SJSA1 (cell line): ENCODE data around the gene IL13. TPM values are rescaled to one million over a fixed set of nuclear protein-coding genes. Genes with fewer than 3 reads are reported as not detected.
"Not testable (repeated sequence)": the region's sequence is repeated elsewhere in the genome, so short reads cannot be mapped to it uniquely, and the experiment has no call there.

Experiments used
- DNase-seq, 2 experiments: peaks; one replicate each; pipeline ENCODE4 v3.0.0-alpha.2; 2015 to 2020; ENCODE audit warnings: low spot score in 2 of 2, low read depth in 1 of 2
- H3K27ac ChIP-seq: fragments of 250-450 bp; sonication (Bioruptor Pico); 2 replicates; pipeline ENCODE4 v1.5.1; 2020; ENCODE audit warnings: mild to moderate bottlenecking, moderate library complexity
- H3K27me3 ChIP-seq: fragments of 250-450 bp; sonication (Bioruptor Pico); replicated peaks from 2 replicates; pipeline ENCODE4 v1.5.1; 2020; ENCODE audit warnings: mild to moderate bottlenecking, moderate library complexity
- H3K36me3 ChIP-seq: fragments of 250-450 bp; sonication (Bioruptor Pico); 2 replicates; pipeline ENCODE4 v1.5.1; 2020; ENCODE audit warnings: mild to moderate bottlenecking
- H3K4me1 ChIP-seq: fragments of 250-450 bp; sonication (Bioruptor Pico); replicated peaks from 2 replicates; pipeline ENCODE4 v1.6.1; 2021; ENCODE audit warnings: mild to moderate bottlenecking
- H3K4me3 ChIP-seq: fragments of 250-450 bp; sonication (Bioruptor Pico); 2 replicates; pipeline ENCODE4 v1.5.1; 2020; ENCODE audit warnings: mild to moderate bottlenecking
- H3K9me3 ChIP-seq: fragments of 250-450 bp; sonication (Bioruptor Pico); replicated peaks from 2 replicates; pipeline ENCODE4 v1.5.1; 2020; ENCODE audit warnings: mild to moderate bottlenecking
- total RNA-seq: library from RNA; depleted of rRNA; stranded (reverse); fragments of >200 nt; shearing (Covaris generic); gene quantifications from 2 replicates; pipeline ENCODE4 v1.2.3, GENCODE V29; 2014; rRNA removed

Gene IL13
- total RNA-seq: not detected in 2 replicates

GRCh38 chr5:132657676-132658380 lies at the start of gene IL13:
TSS of gene IL13 (plus strand) at chr5:132658173. CDS start at chr5:132658187, 14 bp downstream.
- Histone ChIP-seq H3K27me3 (no peaks in the 10 kb centered on the region; the same call in none of the 2 replicates), H3K9me3 (peaks cover 8% of the 10 kb centered on the region), H3K4me1 (peaks cover 12% of the 10 kb centered on the region), H3K36me3 (no peaks in the 10 kb centered on the region), H3K27ac (no peak within 1 kb of the TSS), H3K4me3 (no peak within 1 kb of the TSS)
- no peak for DNase-seq

DNA sequence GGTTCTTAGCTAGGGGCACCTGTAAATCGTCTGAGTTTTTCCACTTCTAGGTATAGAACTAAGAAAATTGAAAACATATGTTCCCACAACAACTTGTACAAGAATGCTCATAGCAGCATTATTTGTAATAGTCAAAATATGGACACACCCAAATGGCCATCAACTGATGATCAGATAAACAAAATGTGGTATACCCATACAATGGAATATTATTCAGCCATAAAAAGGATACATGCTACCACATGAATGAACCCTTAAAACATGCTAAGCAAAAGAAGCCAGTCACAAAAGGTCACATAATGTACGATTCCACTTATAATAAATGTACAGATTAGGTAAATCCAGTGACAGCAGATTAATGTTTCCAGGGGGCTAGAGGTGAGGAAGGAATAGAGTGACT lies 46.0 kb upstream of the IL13 start:
- no peaks in the 10 kb centered on the region for H3K9me3 ChIP-seq
- H3K4me3 ChIP-seq: no peak overlapping the region
- peaks cover 74% of the 10 kb centered on the region for H3K36me3 ChIP-seq
- H3K27ac ChIP-seq: no peak overlapping the region
- no peaks in the 10 kb centered on the region for H3K27me3 ChIP-seq
- no peaks in the 10 kb centered on the region for H3K4me1 ChIP-seq
- DNase-seq: no peak

DNA sequence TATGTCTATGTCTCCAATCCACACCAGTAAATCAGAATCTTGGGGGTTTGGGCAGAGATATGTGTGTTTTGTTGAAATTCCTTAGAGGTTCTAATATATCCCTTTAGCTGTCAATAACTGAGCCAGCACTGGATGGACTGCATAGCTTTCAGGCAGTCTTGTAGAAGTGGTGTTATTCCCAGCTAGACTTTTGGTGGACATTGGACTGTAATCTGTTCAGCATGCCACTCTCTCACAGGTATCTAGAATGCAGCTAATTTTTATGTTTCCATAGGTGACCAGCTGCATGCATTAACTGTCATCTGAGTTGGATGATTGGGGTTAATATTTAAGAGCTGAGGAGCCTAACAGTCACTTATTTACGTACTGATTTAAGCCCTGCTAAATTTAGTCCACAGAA lies 45.1 kb upstream of the IL13 start:
- H3K4me3 ChIP-seq: no peak overlapping the region
- no peaks in the 10 kb centered on the region for H3K4me1 ChIP-seq
- no peaks in the 10 kb centered on the region for H3K27me3 ChIP-seq
- no peak for DNase-seq
- H3K36me3 ChIP-seq: peaks cover 75% of the 10 kb centered on the region
- H3K9me3 ChIP-seq: no peaks in the 10 kb centered on the region
- no peak overlapping the region for H3K27ac ChIP-seq

GRCh38 chr5:132621699-132622098 lies 36.3 kb upstream of the IL13 start:
- Histone ChIP-seq H3K36me3 (peaks cover 43% of the 10 kb centered on the region), H3K9me3 (no peaks in the 10 kb centered on the region), H3K27me3 (no peaks in the 10 kb centered on the region), H3K27ac (no peak overlapping the region), H3K4me1 (no peaks in the 10 kb centered on the region), H3K4me3 (no peak overlapping the region)
- no peak for DNase-seq

DNA sequence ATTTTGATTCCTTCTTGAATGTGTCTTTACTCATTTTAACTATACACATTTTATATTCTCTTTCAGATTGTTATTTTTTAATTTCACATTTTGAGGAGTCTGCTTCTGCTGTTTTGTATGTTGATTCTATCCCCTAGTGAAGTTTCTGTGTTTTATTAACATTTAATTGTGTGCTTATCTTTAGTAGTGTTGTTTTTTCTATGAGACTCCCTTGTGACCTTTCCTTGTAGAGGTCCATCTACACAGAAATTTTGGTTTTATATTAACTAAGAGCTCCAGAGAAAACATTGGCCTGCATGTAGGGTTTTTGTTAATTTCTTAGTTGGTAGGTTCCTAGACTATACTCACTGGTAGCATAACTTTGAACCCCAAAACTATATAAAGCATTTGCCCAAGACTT lies 35.4 kb upstream of the IL13 start:
- Histone ChIP-seq H3K4me3 (no peak overlapping the region), H3K4me1 (no peaks in the 10 kb centered on the region), H3K36me3 (peaks cover 41% of the 10 kb centered on the region), H3K27me3 (no peaks in the 10 kb centered on the region), H3K27ac (no peak overlapping the region), H3K9me3 (no peaks in the 10 kb centered on the region)
- DNase-seq: no peak

DNA sequence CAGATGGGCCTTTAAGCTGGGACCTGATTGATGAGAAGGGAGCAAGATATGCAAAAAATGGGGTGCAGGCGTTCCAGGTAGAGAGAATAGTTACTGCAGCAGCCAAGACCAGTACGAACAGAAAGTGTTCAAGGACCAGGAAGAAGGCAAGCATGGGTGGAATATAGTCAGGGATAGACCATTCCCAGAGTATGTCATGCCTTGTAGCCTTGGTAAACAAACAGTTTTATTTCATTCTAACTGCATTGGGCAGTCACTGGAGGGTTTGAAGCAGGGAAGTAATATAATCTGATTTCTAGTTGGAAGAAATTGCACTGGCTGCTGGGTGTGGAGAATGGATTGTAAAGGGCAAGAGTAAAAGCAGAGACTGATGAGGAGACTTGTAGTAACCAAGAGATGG lies 30.5 kb upstream of the IL13 start:
- DNase-seq: no peak
- H3K27me3 ChIP-seq: no peaks in the 10 kb centered on the region
- no peak overlapping the region for H3K27ac ChIP-seq
- no peaks in the 10 kb centered on the region for H3K9me3 ChIP-seq
- H3K4me3 ChIP-seq: no peak overlapping the region
- peaks cover 28% of the 10 kb centered on the region for H3K36me3 ChIP-seq
- H3K4me1 ChIP-seq: no peaks in the 10 kb centered on the region

DNA sequence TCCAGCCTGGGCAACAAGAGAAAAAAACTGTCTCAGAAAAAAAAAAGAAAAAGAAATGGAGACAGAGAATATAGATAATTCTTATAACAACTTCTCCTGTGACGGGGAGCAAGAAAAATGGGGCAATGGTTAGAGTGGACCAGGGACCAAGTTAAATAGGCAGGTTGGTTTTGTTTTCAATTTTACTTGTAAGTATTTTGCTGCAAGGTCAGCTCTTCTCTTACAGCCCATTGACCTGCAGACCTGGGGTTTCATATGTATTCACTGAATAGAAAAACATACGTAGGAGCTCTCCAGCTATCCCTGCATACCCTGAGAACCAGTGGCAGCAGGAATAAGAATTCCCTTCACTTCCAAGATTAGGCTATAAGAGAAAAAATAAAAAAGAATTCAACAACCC lies 29.2 kb upstream of the IL13 start:
- H3K27ac ChIP-seq: no peak overlapping the region
- no peaks in the 10 kb centered on the region for H3K27me3 ChIP-seq
- H3K36me3 ChIP-seq: peaks cover 28% of the 10 kb centered on the region
- no peak for DNase-seq
- H3K4me1 ChIP-seq: no peaks in the 10 kb centered on the region
- H3K9me3 ChIP-seq: no peaks in the 10 kb centered on the region
- H3K4me3 ChIP-seq: no peak overlapping the region

DNA sequence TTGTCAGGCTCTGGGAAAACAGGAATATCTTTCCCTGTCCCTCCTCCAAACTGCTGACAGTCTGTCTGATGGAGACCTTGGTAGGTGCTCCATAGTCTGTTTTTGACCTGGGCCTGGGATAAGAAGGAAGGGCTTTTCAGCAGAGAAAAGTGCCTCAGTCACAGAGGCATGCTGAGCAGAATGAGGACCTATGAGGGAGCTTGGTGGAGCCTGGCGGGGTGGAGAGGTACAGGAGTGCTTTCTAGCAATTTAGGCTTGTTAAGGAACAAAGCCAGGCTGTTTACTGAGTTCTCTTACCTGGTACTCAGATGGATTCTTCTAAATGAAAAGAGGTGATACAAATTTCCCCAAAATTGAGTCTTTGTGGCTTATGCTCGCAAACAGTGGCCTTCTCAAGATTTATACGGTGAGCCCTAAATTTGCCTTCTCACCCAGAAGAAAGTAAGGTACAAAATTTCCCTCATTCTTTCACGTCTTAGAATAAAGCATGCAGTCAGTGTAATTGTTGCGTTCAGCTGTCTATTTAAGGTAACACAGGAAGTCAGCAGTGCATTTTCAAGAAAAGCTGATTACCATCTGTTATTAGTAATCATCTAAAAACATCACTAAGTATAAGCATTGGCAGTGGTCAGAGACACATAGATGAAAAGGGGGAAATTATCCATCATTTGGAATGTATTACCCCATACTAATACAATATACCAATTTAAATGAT lies 28.6 kb upstream of the IL13 start:
- Histone ChIP-seq H3K9me3 (no peaks in the 10 kb centered on the region), H3K27me3 (no peaks in the 10 kb centered on the region), H3K4me1 (no peaks in the 10 kb centered on the region), H3K36me3 (peaks cover 28% of the 10 kb centered on the region), H3K27ac (no peak overlapping the region), H3K4me3 (no peak overlapping the region)
- DNase-seq: no peak

DNA sequence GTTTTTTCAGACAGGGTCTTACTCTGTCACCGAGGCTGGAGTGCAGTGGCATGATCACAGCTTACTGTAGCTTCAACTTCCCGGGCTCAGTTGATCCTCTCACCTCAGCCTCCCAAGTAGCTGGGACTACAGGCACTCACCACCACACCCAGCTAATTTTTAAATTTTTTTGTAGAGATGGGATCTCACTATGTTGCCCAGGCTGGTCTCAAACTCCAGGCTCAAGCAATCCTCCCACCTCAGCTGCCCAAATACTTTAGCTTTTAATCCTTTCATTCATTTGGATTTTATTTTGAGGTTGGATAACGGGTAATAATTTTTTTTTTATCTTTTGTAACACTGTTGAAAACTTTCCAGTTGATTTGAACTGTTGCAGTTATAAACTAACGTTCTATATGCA lies 24.4 kb upstream of the IL13 start:
- not testable (repeated sequence) for DNase-seq, H3K4me1 ChIP-seq, H3K9me3 ChIP-seq, H3K27me3 ChIP-seq, H3K4me3 ChIP-seq, H3K27ac ChIP-seq
- H3K36me3 ChIP-seq: peaks cover 31% of the 10 kb centered on the region

DNA sequence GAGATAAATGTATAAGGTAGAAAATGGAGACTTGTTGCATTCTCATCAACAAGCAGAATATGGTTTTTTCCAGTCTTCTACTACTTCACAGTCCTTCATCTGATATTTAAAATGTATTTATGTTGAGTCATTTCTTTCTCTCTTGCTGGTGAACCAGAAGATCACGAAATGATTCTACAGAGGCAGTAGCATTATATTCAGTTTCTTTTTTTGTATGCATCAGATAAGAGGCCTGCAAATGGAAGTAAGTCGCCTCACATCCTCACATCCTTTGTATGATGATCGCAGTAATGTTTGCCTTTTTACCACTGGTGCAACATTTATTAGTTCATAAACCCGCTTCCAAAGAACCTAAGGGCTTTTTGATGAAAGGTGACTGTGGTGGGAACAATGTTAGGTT lies 22.1 kb upstream of the IL13 start:
- no peaks in the 10 kb centered on the region for H3K4me1 ChIP-seq
- peaks cover 45% of the 10 kb centered on the region for H3K36me3 ChIP-seq
- no peaks in the 10 kb centered on the region for H3K9me3 ChIP-seq
- no peaks in the 10 kb centered on the region for H3K27me3 ChIP-seq
- no peak overlapping the region for H3K27ac ChIP-seq
- no peak overlapping the region for H3K4me3 ChIP-seq
- no peak for DNase-seq

DNA sequence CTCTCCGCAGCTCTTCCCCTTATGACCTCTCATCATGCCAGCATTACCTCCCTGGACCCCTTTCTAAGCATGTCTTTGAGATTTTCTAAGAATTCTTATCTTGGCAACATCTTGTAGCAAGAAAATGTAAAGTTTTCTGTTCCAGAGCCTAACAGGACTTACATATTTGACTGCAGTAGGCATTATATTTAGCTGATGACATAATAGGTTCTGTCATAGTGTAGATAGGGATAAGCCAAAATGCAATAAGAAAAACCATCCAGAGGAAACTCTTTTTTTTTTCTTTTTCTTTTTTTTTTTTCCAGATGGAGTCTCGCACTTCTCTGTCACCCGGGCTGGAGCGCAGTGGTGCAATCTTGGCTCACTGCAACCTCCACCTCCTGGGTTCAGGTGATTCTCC lies 20.7 kb upstream of the IL13 start:
- peaks cover 44% of the 10 kb centered on the region for H3K36me3 ChIP-seq
- no peaks in the 10 kb centered on the region for H3K27me3 ChIP-seq
- H3K27ac ChIP-seq: no peak overlapping the region
- no peaks in the 10 kb centered on the region for H3K4me1 ChIP-seq
- no peak overlapping the region for H3K4me3 ChIP-seq
- DNase-seq: no peak
- no peaks in the 10 kb centered on the region for H3K9me3 ChIP-seq

GRCh38 chr5:132639706-132640130 lies 18.3 kb upstream of the IL13 start:
- Histone ChIP-seq H3K27ac (no peak overlapping the region), H3K36me3 (peaks cover 55% of the 10 kb centered on the region), H3K27me3 (no peaks in the 10 kb centered on the region), H3K4me3 (no peak overlapping the region), H3K9me3 (no peaks in the 10 kb centered on the region), H3K4me1 (no peaks in the 10 kb centered on the region)
- DNase-seq: no peak

- Histone ChIP-seq H3K27me3 (no peaks in the 10 kb centered on the region), H3K27ac (no peak overlapping the region), H3K4me1 (no peaks in the 10 kb centered on the region), H3K36me3 (peaks cover 55% of the 10 kb centered on the region), H3K9me3 (no peaks in the 10 kb centered on the region), H3K4me3 (no peak overlapping the region)
- DNase-seq: no peak
Measured at GRCh38 chr5:132640613-132641012, 17.4 kb upstream of the IL13 start.

DNA sequence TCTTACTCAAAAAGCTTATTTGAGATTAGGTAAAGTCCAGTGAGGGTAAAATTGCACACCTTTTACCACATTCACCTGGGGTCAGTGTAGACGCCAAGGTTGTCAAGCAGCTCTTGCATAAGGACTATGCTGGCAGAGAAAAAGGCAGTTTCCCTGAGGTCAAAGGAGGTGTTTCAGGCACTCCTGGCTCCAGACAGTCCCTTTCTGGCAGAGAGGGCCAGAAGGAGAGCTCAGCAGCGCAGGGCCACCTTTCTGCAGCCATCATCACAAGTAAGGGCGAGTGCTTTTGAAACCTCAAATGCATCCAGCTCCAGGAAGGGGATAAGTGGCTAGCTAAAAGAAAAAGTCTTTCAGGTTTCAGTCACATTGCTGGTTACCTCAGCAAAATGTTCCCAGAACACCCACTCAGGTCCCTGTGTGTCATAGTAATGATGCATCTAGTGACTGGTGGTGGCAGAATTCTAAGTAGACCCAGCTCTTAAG lies 16.7 kb upstream of the IL13 start:
- no peak overlapping the region for H3K27ac ChIP-seq
- H3K36me3 ChIP-seq: peaks cover 53% of the 10 kb centered on the region
- DNase-seq: no peak
- H3K9me3 ChIP-seq: no peaks in the 10 kb centered on the region
- H3K27me3 ChIP-seq: no peaks in the 10 kb centered on the region
- H3K4me1 ChIP-seq: no peaks in the 10 kb centered on the region
- no peak overlapping the region for H3K4me3 ChIP-seq
